ENCODE data around the gene COQ10B.
A peak's percentile ranks its signal among the peaks of the same experiment; 100 is the strongest.

The COQ10B gene

GRCh38 chr2:197498937-197499593 lies 45.7 kb downstream of the COQ10B start:
- POLR2A ChIA-PET (ENCODE audit: low non-redundant PET), result interaction anchor here (0.6 to 1.0 kb wide), 3 partner anchors 9 to 17 kb away, joined by 3 to 10 read pairs (median 3); partner anchors contain the start of gene MOB4
- peak overlapping the region; percentile 97 for H3K27ac ChIP-seq
- CTCF ChIA-PET, result interaction anchor here (0.6 kb wide), 1 partner anchor 95 kb away, joined by 3 read pairs; no protein-coding TSS in a partner anchor
- peak; percentile 34 for DNase-seq (ENCODE audit: low spot score)
- no peak for TF ChIP-seq CTCF (conservative IDR thresholded peaks at IDR 0.05; ENCODE audit: low read depth)

- H3K27ac ChIP-seq, result peak within 1 kb of the TSS; percentile 97
- ChIA-PET POLR2A (ENCODE audit: low non-redundant PET) (interaction anchor here (0.5 to 1.0 kb wide), 4 partner anchors 14 to 281 kb away, joined by 3 to 10 read pairs (median 4); partner anchors contain the start of gene MOB4), CTCF (interaction anchor here (0.6 to 0.7 kb wide), 2 partner anchors 39 to 96 kb away, joined by 3 read pairs; no protein-coding TSS in a partner anchor)
- TF ChIP-seq CTCF (conservative IDR thresholded peaks at IDR 0.05; ENCODE audit: low read depth), result no peak
- DNase-seq (ENCODE audit: low spot score), result peak; percentile 96
Observed at GRCh38 chr2:197499594-197500502, 46.5 kb downstream of the COQ10B start, which contains the start of the genes HSPD1 and HSPE1. TSS of gene HSPD1 (minus strand) at chr2:197499840. CDS start at chr2:197498848, 992 bp downstream. TSS of gene HSPE1 (plus strand) at chr2:197500379. CDS start at chr2:197500437, 58 bp downstream.

- CTCF ChIA-PET, result interaction anchor here (0.7 to 1.1 kb wide), 2 partner anchors 40 to 95 kb away, joined by 3 read pairs; no protein-coding TSS in a partner anchor
- POLR2A ChIA-PET (ENCODE audit: low non-redundant PET), result interaction anchor here (0.5 to 2.0 kb wide), 2 partner anchors 15 to 281 kb away, joined by 3 to 7 read pairs; partner anchors contain the start of gene MOB4
Observed at GRCh38 chr2:197500503-197501131, 47.3 kb downstream of the COQ10B start.

GRCh38 chr2:197502201-197502600 lies 48.8 kb downstream of the COQ10B start:
- ChIA-PET POLR2A (ENCODE audit: low non-redundant PET) (interaction anchor here (2.0 kb wide), 1 partner anchor 14 kb away, joined by 7 read pairs; the partner anchor contains the start of gene MOB4), CTCF (no interaction called here)
- no peak for TF ChIP-seq CTCF (conservative IDR thresholded peaks at IDR 0.05; ENCODE audit: low read depth)
- no peak overlapping the region for H3K27ac ChIP-seq
- DNase-seq (ENCODE audit: low spot score), result no peak

More at GRCh38 chr2:197500503-197501131, 47.3 kb downstream of the COQ10B start:
- DNase-seq (ENCODE audit: low spot score), result peak; percentile 30
- no peak for TF ChIP-seq CTCF (conservative IDR thresholded peaks at IDR 0.05; ENCODE audit: low read depth)
- H3K27ac ChIP-seq, result peak overlapping the region; percentile 97

GRCh38 chr2:197502685-197503084 lies 49.3 kb downstream of the COQ10B start:
- no peak for TF ChIP-seq CTCF (conservative IDR thresholded peaks at IDR 0.05; ENCODE audit: low read depth)
- H3K27ac ChIP-seq, result no peak overlapping the region
- POLR2A ChIA-PET (ENCODE audit: low non-redundant PET), result interaction anchor here (2.0 kb wide), 1 partner anchor 13 kb away, joined by 7 read pairs; the partner anchor contains the start of gene MOB4
- DNase-seq (ENCODE audit: low spot score), result no peak
- CTCF ChIA-PET, result no interaction called here
